Measurements from ENCODE around the gene GAS2L1. TPM values are rescaled to one million over a fixed set of nuclear protein-coding genes. Genes with fewer than 3 reads are reported as not detected.

GAS2L1 gene
- total RNA-seq, result 16.3 and 20.5 TPM in 2 replicates

DNA sequence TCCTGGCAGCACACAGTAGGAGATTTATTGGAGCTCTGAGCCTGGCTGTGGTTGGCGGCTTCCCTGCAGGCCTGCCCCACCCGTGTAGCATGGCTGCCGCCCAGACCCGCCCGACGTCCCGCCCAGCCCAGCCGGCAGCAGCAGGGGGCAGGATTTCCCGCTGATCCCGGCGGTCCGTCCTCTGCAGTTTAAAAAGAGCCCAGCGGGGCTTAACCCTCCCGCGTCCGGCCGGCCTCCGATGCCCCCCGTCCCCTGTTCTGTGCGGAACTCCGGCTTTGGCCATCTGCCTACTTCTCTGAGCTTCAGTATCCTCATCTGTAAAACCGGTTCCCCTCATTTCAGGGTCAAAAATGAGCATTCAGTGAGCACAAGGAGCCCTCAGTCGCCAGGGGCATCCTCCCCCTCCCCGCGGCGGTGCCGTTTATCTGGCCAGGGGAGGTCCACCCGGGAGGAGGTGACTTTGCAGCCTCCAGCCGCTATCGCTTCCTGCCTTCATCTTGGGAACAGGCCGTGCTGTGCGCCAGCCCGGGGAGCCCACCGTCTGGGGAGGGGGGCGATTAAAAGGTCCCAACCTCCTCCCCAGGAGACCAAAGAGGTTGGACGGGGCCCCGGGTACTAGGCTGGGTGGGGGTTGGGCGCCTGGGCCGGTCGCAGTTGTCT, at the start of gene GAS2L1:
GAS2L1 (plus strand) TSS at position 476 of the 660 bp plus-strand sequence. CDS start 1,456 bp downstream, outside the sequence.

DNA sequence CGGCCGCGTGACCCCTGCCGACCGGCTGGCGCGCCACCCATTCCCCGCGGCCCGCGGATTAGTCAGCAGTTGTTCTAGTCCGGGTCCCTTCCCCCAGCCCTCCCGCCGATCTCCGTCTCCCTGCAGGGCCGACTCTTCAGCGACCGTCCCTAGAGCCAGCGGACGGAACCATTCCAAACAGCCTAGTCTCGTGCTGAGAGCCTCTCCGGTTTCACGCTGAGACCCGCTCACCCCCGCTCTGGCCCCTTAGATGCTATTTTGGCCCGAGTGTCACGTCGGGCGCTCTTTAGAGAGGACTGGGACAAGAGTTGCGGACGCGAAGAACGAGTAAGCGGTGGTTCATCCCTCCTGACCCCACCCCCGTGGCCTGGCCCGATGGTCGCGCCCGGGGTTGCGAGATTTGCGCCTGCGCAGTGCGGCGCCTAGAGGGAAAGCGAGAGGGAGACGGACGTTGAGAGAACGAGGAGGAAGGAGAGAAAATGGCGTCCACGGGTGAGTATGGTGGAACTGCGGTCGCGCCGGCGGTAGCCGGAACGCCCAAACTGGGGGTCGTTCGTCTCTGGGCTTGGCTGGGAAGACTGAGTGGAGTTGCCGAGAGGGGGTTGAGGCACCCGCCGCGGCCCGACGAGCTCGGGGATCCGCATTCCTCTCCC, 38.5 kb upstream of the GAS2L1 start, which contains the start of the genes EWSR1 and RHBDD3:
EWSR1 (plus strand) TSS at position 411 of the 653 bp plus-strand sequence; CDS start at position 480, 69 bp downstream.
RHBDD3 (minus strand) TSS at position 124 of the 653 bp plus-strand sequence. CDS start 2,355 bp downstream, outside the sequence.

DNA sequence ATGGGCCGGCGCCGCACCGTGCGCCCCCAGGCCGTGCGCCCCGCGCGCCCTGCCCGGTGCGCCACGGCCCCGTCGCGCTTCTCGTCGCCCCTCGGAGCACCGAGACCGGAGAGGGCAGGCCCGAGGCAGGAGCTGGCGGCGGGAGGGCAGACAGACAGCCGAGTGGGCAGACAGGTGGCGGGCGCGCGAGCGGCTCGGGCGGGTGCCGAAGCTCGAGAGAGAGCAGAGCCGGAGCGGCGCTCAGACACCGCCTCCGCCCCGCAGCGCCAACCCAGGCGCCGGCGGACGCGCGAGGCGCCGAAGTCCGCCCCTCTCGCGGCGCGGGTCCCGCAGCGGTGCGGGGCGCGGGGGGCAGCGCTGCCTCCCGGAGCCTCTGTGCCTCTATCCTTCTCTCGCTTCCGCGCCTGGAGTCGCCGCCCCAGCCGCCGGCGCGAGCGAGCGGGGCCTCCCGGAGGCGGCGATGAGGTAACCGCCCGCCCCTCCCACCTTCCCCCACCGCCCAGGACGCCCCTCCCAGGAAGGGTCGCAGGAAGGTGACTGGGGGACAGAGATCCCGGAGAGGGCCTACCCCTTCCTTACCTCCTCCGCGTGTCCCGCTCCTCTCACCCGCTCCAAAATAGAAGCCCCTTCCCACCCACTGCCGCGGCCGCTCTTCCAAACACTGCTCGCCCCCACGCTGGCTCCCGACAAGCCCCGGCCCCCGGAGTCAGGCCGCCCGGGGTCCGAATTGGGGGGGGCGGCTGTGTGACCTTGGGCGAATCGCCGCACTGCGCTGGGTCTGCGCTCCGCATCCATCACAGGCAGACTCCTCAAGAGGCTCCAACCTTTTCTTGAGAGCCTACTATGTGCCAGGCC, 9.1 kb downstream of the GAS2L1 start, which contains the start of gene RASL10A:
RASL10A (minus strand) TSS at position 412 of the 855 bp plus-strand sequence. CDS start 451 bp downstream, outside the sequence.

Other genes starting within 250 kb of the GAS2L1 start
- gene C22orf31, start 244.8 kb upstream of the GAS2L1 start, total RNA-seq, result not detected in 2 replicates
- 0.30 and 0.32 TPM in 2 replicates for gene KREMEN1, start 233.6 kb upstream of the GAS2L1 start, total RNA-seq
- gene EMID1, start 100.8 kb upstream of the GAS2L1 start, total RNA-seq, result not detected in 2 replicates
- gene RHBDD3, start 38.7 kb upstream of the GAS2L1 start, total RNA-seq, result 18.2 and 20.8 TPM in 2 replicates
- gene EWSR1, start 38.4 kb upstream of the GAS2L1 start, total RNA-seq, result 162 and 165 TPM in 2 replicates
- 0.61 and 2.9 TPM in 2 replicates for gene RASL10A, start 9.0 kb downstream of the GAS2L1 start, total RNA-seq
- 94.5 and 121 TPM in 2 replicates for gene AP1B1, start 81.9 kb downstream of the GAS2L1 start, total RNA-seq
- gene RFPL1, start 131.9 kb downstream of the GAS2L1 start, total RNA-seq, result not detected in 2 replicates
- gene NEFH, start 173.6 kb downstream of the GAS2L1 start, total RNA-seq, result 0.97 and 1.1 TPM in 2 replicates
- gene THOC5, start 247.1 kb downstream of the GAS2L1 start, total RNA-seq, result 52.0 and 52.4 TPM in 2 replicates